Activated CD4-positive, alpha-beta T cell treated with anti-CD3 and anti-CD28 coated beads, Interleukin-2, Interleukin-6, amounts not matched to agents 100 ng/mL and 50 ng/mL, durations not matched to agents 16 hours and 8 hours (primary cell): ENCODE data around the gene CARM1.
"Not testable (repeated sequence)": the region's sequence is repeated elsewhere in the genome, so short reads cannot be mapped to it uniquely, and the experiment has no call there.

ENCODE experiments used
- DNase-seq: peaks from one replicate; pipeline ENCODE4 v3.0.0-alpha.2; 2020

CARM1 gene

DNA sequence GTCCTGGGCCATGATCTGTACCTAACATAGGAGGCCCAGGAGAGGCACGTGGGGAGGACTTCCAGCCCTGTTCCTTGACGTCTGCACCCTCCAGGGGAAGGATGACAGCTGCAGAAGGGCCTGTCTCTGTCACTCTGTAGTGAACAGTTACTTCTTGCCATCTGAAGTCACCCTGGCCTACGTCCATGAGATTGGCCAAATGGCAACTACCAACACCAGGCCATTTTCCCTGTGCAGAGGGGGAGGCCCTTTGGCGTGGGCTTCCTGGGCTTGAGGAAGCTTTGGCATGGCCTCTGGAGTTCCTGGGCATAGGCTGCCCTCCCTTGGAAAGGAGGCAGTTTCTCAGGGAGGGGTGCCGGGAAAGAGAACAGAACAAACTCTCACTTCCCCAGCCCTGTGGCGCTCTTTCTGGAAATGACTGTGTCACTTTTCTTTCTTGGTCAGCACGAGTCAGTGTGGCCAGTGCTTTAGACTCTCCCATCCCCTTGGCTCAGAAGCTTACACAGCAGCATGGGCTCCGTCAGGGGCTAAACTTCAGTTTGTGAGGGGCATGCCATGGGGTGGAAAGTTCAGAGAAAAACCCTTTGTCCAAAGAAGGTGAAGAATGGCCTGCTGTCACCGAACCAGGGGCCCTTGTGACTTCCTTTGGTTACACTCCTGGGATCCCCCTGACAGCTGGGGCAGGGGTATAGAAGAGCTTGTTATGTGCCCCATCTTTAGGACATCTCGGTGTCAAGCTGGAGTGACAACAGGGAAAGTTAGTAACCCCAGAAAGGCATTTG lies 5.3 kb downstream of the CARM1 start:
- peak; percentile 64 for DNase-seq

GRCh38 chr19:10877608-10878007 lies 6.3 kb downstream of the CARM1 start:
- not testable (repeated sequence) for DNase-seq

- DNase-seq, result peak; percentile 22
Observed at GRCh38 chr19:10878253-10878652, 6.9 kb downstream of the CARM1 start.

- no peak for DNase-seq
Observed at GRCh38 chr19:10881403-10882107, 10.2 kb downstream of the CARM1 start.

GRCh38 chr19:10882108-10882457 lies 10.7 kb downstream of the CARM1 start:
- no peak for DNase-seq

DNA sequence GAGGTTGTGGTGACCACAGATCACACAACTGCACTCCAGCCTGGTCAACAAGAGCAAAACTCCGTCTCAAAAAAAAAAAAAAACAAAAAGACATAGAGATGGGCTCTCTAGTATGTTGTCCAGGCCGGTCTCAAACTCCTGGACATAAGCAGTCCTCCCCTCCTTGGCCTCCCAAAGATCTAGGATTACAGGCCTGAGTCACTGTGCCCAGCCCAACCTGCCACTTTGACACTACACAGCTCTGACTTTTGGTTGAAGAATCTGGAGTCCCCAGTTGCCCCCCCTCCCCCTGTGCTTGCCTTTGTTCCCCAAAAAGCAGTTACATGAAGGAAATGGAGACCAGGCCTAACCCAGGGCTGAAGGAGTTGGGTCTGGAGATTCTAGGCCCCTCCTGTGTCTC lies 12.9 kb downstream of the CARM1 start:
- no peak for DNase-seq

DNA sequence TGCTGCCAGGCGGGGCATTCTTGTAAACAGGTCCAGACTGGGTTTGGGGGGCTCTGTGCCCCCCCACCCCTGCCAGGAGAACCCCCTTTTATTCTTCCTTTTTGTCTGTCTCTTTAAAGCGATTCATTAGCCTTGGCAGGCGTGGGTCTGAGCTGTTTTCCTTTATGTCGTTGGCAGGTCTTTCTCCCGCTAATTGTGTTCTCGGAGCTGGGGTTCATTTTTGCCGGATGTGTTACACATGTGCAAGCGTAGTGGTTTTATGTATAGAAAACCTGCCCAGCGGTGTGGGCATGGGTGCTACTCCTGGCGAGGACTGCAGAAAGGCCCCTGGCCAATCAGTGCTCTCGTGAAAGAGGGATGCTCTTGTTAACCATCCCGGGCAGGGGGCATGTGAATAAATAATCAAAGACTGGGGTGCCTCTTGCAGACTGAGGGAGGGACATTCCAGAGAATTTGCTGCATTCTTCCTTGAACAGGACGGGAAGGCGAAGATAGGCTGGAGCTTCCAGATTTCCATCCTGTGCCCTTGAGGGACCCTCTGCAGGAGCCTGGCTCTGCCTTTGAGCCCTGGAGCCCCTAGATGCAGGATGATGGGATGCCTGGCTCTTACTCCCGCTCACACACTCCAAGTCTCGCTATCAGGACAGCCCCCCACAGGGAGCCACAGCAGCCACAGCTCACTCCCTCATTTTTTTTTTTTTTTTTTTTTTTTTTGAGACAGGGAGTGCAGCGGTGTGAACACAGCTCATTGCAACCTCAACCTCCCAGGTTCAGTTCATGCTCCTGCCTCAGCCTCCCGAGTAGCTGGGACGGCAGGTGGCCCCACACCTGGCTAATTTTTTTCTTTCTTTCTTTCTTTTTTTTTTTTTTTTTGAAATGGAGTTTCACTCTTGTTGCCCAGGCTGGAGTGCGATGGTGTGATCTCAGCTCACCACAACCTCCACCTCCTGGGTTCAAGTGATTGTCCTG lies 14.1 kb downstream of the CARM1 start:
- no peak for DNase-seq

DNA sequence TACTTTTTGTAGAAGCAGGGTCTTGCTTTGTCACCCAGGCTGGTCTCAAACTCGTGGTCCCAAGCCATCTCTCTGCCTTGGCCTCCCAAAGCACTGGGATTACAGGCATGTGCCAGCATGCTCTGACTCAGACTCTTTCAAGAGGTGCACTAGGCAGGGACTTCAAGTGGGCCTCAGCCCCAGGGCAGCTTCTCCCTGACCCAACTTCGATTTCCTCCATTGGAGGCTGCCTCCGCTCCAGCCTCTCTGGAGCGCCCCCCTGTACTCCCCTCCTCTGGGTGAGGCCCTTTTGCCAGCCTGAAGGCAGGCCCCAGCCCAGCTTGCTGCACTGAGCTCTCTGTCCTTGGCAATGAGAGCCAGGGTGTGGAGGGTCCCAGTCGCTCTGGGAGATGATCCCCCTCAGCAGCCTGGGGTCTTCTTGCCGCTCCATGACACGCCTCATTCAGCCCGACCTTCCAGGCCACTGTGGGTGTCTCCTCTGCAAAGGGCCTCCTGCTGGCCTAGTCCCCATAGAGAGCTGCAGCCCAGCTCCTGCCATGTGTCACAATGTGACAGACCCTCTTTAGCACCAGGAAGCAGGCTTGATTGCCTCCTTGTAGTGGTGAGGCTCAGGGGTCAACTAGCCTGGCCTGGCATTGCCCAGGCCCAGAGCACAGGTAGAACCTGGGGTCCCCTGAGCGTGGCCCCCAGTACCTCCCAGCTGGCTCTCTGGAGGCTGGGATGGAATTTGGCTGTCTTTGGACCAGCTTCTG lies 16.4 kb downstream of the CARM1 start:
- DNase-seq, result no peak

DNA sequence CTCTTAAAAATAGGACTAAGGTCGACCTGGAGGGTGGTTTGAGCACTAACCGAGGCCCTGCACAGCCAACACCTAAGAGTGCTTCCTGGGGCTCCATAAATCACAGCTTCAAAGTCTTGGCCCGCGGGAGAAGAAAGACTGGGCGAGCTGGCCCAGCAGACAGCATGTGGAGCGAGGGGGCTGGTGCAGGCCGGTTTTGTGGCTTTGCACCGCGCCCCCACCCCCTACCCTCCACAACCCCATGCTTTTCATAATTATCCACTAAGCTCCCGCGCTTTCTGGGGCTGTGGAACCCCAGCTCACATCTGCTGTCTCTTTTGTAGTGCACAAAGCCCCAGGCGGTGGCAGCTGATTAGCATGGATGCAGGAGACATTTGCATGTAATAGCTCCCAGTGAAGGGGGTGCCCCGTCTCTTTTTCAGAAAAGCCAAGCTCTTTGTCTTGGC lies 17.1 kb downstream of the CARM1 start:
- no peak for DNase-seq

GRCh38 chr19:10889880-10890279 lies 18.5 kb downstream of the CARM1 start:
- DNase-seq, result no peak

DNA sequence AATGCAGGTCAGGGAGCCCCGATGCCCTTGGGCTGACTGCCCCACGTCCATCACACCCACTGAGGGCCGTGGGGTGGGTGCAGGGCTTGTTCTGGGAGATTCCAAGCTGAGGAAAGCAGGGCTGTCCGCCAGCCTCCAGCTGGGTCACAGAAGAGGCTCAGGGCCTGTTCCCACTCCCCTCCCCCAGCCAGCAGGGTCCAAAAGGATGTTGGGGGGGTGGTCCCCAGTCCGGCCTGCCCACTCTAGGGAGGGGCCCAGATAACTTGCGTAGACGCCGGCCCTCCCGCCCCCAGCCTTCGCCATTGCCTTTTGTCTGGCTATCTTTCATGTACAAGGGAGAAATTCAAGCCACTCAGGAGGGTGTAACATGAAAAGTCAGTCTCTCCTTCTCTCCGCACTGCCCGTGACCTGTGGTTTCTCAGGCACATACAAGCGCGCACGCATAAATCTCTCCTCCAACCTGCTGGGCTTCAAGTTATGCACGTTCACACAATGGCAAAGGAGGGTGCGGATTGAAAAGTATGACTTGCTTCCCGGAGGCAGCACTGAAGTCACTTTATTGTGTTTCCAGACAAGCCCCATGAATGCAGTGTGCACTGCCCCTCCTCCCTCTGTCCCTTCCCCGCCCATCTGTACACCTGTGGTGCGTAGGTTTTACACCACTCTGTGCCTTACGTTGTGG lies 20.2 kb downstream of the CARM1 start:
- no peak for DNase-seq

- no peak for DNase-seq
Observed at GRCh38 chr19:10892256-10892655, 20.9 kb downstream of the CARM1 start.

DNA sequence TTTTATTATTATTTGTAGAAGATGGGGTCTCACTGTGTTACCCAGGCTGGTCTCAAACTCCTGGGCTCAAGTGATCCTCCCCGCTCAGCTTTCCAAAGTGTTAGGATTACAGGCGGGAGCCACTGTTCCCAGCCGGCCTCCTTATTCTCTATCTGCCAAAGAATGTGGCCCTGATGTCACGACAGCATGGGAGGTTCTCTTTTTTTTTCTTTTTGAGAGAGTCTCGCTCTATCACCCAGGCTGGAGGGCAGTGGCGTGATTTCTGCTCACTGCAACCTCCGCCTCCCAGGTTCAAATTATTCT lies 23.5 kb downstream of the CARM1 start:
- DNase-seq, result no peak

DNA sequence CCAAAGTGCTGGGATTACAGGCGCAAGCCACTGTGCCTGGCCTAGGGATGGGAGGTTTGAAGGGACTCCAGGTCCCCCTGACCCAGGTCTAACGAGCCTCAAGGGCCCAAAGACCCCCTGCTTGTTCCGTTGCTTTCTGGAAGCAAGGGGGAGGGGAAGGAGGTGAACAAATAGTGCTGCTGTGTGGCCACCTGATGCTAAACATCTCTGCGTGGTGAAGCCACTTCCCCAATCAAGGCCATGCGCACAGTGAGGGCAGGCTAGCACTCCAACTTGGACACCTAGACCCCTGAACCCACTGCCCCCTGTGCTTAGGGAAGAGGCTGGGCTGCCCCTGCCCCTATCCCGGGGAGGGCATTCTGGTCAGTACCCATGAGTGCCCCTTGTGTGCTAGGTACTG lies 24.0 kb downstream of the CARM1 start:
- no peak for DNase-seq

DNA sequence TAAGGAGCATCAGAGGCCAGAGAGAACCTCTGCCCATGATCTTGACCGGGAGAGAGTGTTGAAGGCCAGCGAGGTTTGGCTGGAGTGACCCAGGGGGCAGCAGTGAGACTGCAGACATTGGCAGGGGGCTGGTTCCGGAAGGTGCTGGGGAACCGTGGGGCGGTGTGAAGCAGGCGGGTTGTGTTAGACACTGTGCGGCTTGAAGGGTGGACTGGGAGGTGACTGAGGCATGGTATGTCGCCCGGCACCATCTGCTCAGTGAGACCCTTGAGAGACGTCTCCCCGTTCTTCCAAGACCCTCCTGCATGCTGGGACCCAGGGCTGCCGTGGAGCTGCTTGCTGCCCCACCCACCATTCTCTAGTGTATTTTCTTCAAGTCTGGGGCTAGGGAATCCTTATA lies 24.6 kb downstream of the CARM1 start:
- no peak for DNase-seq

DNA sequence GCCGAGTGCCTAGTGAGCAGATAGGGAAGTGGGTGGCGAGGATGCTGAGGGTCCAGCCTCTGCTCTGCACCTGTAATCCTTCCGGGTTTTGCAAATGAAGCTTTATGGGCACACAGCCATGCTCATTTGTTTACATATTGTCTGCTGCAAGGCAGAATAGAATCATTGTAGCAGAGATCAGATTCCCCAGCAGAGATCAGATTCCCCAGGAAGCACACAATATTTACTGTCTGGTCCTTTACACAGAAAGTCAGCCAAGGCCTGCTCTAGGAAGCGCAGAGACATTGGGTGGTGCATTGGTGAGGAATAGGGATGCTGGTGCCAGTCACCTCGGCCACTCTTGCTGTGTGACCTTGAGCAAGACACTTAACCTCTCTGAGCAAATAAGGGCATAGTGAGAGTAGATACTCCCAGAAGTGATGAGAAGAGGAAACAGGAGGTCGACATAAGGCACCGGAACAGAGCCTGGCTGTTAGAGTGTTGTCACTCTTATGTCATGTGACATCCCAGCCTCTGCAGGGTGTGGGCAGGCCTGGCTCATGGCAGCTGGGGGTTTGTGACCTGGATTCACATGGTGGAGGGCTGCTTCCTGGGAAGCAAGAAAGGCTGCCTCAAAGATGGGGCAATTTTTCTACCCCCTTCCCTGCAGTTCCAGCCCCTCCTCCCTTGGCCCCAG lies 25.6 kb downstream of the CARM1 start:
- DNase-seq, result peak; percentile 11

GRCh38 chr19:10898633-10899032 lies 27.3 kb downstream of the CARM1 start:
- no peak for DNase-seq

GRCh38 chr19:10899151-10899653 lies 27.8 kb downstream of the CARM1 start:
- DNase-seq, result no peak

DNA sequence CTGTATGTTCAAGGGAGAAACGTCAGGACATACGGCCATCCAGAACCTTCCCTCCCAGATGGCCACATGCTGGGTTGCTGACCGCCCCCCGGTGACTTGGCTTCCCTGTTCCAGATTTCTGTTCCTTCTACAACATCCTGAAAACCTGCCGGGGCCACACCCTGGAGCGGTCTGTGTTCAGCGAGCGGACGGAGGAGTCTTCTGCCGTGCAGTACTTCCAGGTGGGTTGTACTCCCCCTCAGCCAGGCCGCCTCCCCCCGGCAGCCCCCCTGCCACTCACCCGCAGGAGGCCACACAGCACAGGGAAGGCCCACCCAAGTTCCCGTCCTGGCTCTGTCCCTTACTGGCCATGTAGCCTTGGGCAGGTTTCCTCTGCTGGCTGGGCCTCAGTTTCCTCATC lies 36.6 kb downstream of the CARM1 start:
- no peak for DNase-seq

DNA sequence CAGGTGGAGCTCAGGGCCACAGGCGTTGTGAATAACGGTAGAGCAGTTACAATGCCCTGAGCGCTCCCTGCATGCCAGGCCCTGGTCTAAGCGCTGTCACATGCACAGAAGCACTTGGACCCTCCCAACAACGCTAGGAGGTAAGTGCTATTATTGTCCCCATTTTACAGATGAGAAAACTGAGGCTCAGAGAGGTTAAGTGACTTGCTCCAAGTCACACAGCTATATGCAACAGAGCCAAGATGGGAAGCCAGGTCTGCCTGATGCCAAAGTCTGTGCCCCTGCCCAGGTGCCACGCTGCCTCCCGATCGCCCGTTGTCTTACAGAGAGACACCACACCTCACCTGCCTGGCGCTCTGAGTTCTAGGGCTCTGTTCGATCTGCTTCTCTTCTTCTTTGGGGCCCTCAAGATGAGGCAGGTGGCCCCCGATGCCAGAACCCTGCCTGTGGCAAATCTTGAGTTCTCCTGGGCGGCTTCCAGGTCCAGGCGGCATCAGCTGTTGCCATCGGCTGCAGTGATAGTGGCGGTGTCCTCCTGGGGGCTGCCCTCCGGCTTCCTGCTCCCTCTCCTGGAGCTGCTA lies 37.1 kb downstream of the CARM1 start:
- DNase-seq, result no peak
